Measurements from ENCODE around the gene HDAC3.

Gene HDAC3

GRCh38 chr5:141680178-141680577 is 43.5 kb upstream of the HDAC3 start:
- no peak for TF ChIP-seq CTCF (IDR thresholded peaks at IDR 0.05; ENCODE audit: low read depth, low read length)
- in situ Hi-C loops (cut with HindIII; ENCODE audit: low sequenced_read_pairs) = no loop called here
- DNase-seq (ENCODE audit: low read depth, low spot score) = no peak
- H3K4me3 ChIP-seq (ENCODE audit: low read depth, low read length) = no peak overlapping the region

- in situ Hi-C loops (cut with HindIII; ENCODE audit: low sequenced_read_pairs) = no loop called here
- no peak overlapping the region for H3K4me3 ChIP-seq (ENCODE audit: low read depth, low read length)
- no peak for DNase-seq (ENCODE audit: low read depth, low spot score)
- peak; percentile 44 for TF ChIP-seq CTCF (IDR thresholded peaks at IDR 0.05; ENCODE audit: low read depth, low read length)
Observed at GRCh38 chr5:141677415-141677814, 40.8 kb upstream of the HDAC3 start.

GRCh38 chr5:141675672-141676071 is 39.0 kb upstream of the HDAC3 start:
- in situ Hi-C loops (cut with HindIII; ENCODE audit: low sequenced_read_pairs) = no loop called here
- DNase-seq (ENCODE audit: low read depth, low spot score) = no peak
- no peak for TF ChIP-seq CTCF (IDR thresholded peaks at IDR 0.05; ENCODE audit: low read depth, low read length)
- H3K4me3 ChIP-seq (ENCODE audit: low read depth, low read length) = no peak overlapping the region

- in situ Hi-C loops (cut with HindIII; ENCODE audit: low sequenced_read_pairs) = no loop called here
- no peak for DNase-seq (ENCODE audit: low read depth, low spot score)
Observed at GRCh38 chr5:141674747-141675146, 38.1 kb upstream of the HDAC3 start.

GRCh38 chr5:141672841-141673813 is 36.5 kb upstream of the HDAC3 start:
- no peak for DNase-seq (ENCODE audit: low read depth, low spot score)
- TF ChIP-seq CTCF (IDR thresholded peaks at IDR 0.05; ENCODE audit: low read depth, low read length) = no peak
- in situ Hi-C loops (cut with HindIII; ENCODE audit: low sequenced_read_pairs) = no loop called here
- no peak overlapping the region for H3K4me3 ChIP-seq (ENCODE audit: low read depth, low read length)

More at GRCh38 chr5:141674747-141675146, 38.1 kb upstream of the HDAC3 start:
- no peak overlapping the region for H3K4me3 ChIP-seq (ENCODE audit: low read depth, low read length)
- TF ChIP-seq CTCF (IDR thresholded peaks at IDR 0.05; ENCODE audit: low read depth, low read length) = no peak

- no peak overlapping the region for H3K4me3 ChIP-seq (ENCODE audit: low read depth, low read length)
- no peak for TF ChIP-seq CTCF (IDR thresholded peaks at IDR 0.05; ENCODE audit: low read depth, low read length)
- in situ Hi-C loops (cut with HindIII; ENCODE audit: low sequenced_read_pairs) = no loop called here
- no peak for DNase-seq (ENCODE audit: low read depth, low spot score)
Observed at GRCh38 chr5:141672071-141672840, 35.6 kb upstream of the HDAC3 start.

Data from astrocyte of the spinal cord (primary cell).